Measurements from ENCODE around the gene IL17A.

DNA sequence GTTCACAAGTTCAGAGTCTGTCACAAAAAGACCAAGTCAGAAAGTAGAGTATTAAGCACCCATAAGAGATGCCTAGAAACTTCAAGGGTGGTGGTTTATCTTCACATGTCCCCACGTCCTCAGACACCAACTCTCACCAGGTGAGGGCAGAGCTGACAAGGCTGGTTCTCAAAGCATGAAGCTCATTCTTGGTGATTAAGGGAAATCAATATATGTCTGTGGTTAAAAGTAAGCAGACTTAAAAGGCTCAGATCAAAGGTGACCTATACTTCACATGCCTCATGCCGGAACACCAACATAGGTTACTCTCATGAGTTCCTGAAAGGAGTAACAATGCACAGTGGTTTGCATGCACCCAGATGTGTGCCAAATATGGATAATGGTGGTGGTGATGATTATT lies 27.0 kb downstream of the IL17A start:
- TF ChIP-seq, protein P1, sequence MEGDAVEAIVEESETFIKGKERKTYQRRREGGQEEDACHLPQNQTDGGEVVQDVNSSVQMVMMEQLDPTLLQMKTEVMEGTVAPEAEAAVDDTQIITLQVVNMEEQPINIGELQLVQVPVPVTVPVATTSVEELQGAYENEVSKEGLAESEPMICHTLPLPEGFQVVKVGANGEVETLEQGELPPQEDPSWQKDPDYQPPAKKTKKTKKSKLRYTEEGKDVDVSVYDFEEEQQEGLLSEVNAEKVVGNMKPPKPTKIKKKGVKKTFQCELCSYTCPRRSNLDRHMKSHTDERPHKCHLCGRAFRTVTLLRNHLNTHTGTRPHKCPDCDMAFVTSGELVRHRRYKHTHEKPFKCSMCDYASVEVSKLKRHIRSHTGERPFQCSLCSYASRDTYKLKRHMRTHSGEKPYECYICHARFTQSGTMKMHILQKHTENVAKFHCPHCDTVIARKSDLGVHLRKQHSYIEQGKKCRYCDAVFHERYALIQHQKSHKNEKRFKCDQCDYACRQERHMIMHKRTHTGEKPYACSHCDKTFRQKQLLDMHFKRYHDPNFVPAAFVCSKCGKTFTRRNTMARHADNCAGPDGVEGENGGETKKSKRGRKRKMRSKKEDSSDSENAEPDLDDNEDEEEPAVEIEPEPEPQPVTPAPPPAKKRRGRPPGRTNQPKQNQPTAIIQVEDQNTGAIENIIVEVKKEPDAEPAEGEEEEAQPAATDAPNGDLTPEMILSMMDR (IDR thresholded peaks at IDR 0.05 in 8 of 11, conservative IDR thresholded peaks at IDR 0.05 in 3 of 11), result no peak
- TF ChIP-seq POLR2A (IDR thresholded peaks at IDR 0.05) (no peak), POLR2AphosphoS5 (IDR thresholded peaks at IDR 0.05) (no peak)

All from spleen (tissue), 7 donors.